ENCODE results near the gene DUOX2. TPM values are rescaled to one million over a fixed set of nuclear protein-coding genes. Genes with fewer than 3 reads are reported as not detected.

DUOX2 gene
- total RNA-seq, 4 donors from 2014 or later = under 0.01 to 0.86 (median 0.10) TPM

- Histone ChIP-seq H3K36me3 (peaks cover 0 to 6% (median 2%) of the 10 kb centered on the region in 4 donors), H3K27me3 (no peaks in the 10 kb centered on the region), H3K9me3 (no peaks in the 10 kb centered on the region), H3K4me1 (no peaks in the 10 kb centered on the region), H3K4me3 (no peak overlapping the region), H3K27ac (replicated peaks in 1 of 4) (no peak overlapping the region)
- DNase-seq (ENCODE audit: extremely low spot score) = no peak
- intact Hi-C loops (cut with DNase I) = no loop called here
- TF ChIP-seq CTCF (IDR thresholded peaks at IDR 0.05) = no peak
- TF ChIP-seq POLR2A (IDR thresholded peaks at IDR 0.05; ENCODE audit: low read depth) = no peak
- no peak for TF ChIP-seq EP300 (IDR thresholded peaks at IDR 0.05)
- no peak for TF ChIP-seq POLR2AphosphoS5 (IDR thresholded peaks at IDR 0.05)
- WGBS = 69% methylated on average over 7 of the region's 7 CpGs
Measured at GRCh38 chr15:45156744-45157455, 42.9 kb upstream of the DUOX2 start.

DNA sequence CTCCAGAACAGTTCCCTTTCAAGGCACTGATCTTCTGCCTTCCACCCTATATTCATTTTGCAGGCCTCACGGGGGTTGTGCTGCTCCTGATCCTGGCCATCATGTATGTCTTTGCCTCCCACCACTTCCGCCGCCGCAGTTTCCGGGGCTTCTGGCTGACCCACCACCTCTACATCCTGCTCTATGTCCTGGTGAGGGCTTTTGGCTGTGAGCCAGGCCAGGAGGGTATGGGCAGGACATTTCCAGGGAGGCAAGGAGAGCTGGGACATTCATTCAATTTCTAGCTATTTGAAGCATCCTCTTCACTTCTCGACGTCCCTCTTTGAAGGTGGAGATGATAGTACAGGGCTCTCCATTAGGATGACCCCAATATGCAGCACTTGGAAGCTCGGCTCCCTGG lies 41.8 kb upstream of the DUOX2 start:
- peaks cover 0 to 15% (median 2%) of the 10 kb centered on the region in 4 donors for H3K36me3 ChIP-seq
- no peaks in the 10 kb centered on the region for H3K27me3 ChIP-seq
- intact Hi-C loops (cut with DNase I) = no loop called here
- no peak overlapping the region for H3K4me3 ChIP-seq
- 64% methylated on average over 8 of the region's 8 CpGs for WGBS
- DNase-seq (ENCODE audit: extremely low spot score) = no peak
- H3K27ac ChIP-seq (replicated peaks in 1 of 4) = no peak overlapping the region
- TF ChIP-seq POLR2A (IDR thresholded peaks at IDR 0.05; ENCODE audit: low read depth) = no peak
- H3K9me3 ChIP-seq = no peaks in the 10 kb centered on the region
- H3K4me1 ChIP-seq = no peaks in the 10 kb centered on the region

DNA sequence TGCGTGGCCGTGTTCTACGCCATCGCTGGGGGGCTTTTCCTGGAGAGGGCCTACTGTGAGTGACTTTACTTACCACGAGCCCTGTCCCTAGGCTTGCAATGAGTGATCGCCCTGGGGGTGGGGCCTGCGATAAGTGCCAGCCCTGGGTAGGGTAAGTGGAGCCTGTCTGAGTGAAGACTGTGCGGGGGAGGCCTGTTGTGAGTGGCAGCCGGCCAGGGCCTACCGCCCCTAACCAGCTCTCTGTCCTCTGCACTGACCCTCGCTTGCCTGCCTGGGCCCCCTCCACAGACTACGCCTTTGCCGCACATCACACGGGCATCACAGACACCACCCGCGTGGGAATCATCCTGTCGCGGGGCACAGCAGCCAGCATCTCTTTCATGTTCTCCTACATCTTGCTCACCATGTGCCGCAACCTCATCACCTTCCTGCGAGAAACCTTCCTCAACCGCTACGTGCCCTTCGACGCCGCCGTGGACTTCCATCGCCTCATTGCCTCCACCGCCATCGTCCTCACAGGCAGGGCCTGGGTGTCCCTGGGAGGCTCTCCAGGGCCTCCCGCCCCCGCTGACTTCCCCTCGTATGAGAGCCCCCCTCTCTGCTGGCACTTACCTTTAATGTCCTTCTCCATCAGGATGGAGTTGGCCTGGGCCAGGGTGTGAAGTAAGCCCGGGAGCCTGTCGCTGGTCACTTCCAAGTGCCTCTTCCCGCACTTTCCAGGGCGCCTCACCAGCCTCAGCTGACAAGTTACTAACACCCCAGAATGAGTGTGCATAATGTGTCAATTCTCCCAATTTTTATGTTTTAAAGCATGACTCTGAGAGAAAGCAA lies 38.2 kb upstream of the DUOX2 start:
- Histone ChIP-seq H3K4me1 (no peaks in the 10 kb centered on the region), H3K27ac (replicated peaks in 1 of 4) (no peak overlapping the region), H3K4me3 (no peak overlapping the region), H3K9me3 (no peaks in the 10 kb centered on the region), H3K27me3 (no peaks in the 10 kb centered on the region), H3K36me3 (peaks cover 0 to 17% (median 2%) of the 10 kb centered on the region in 4 donors)
- TF ChIP-seq POLR2AphosphoS5 (IDR thresholded peaks at IDR 0.05) (no peak), POLR2A (IDR thresholded peaks at IDR 0.05; ENCODE audit: low read depth) (no peak)
- DNase-seq (ENCODE audit: extremely low spot score) = no peak
- intact Hi-C loops (cut with DNase I) = no loop called here
- 96% methylated on average over 34 of the region's 36 CpGs for WGBS

DNA sequence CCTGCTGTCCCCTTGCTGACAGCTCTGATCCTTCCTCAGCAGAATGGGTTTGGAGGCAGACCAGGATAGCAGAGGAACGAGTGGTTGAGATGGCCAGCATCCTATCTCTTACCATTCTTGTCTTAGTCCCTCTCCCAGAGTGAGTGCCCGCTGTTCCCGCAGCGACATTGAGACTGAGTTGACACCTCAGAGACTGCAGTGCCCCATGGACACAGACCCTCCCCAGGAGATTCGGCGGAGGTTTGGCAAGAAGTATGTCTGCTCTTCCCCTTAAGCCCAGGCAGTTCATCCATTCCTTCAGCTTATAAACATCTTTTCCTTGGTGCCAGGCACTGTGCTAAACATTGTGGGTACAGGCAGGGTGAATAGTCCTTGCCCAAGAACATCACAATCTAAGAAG lies 37.0 kb upstream of the DUOX2 start:
- Histone ChIP-seq H3K27ac (replicated peaks in 1 of 4) (no peak overlapping the region), H3K27me3 (no peaks in the 10 kb centered on the region), H3K4me1 (no peaks in the 10 kb centered on the region), H3K36me3 (peaks cover 0 to 17% (median 2%) of the 10 kb centered on the region in 4 donors), H3K9me3 (no peaks in the 10 kb centered on the region), H3K4me3 (no peak overlapping the region)
- intact Hi-C loops (cut with DNase I) = no loop called here
- no peak for DNase-seq (ENCODE audit: extremely low spot score)
- no peak for TF ChIP-seq EP300 (IDR thresholded peaks at IDR 0.05)
- TF ChIP-seq POLR2A (IDR thresholded peaks at IDR 0.05; ENCODE audit: low read depth) = no peak
- no peak for TF ChIP-seq CTCF (IDR thresholded peaks at IDR 0.05)
- no peak for TF ChIP-seq POLR2AphosphoS5 (IDR thresholded peaks at IDR 0.05)
- 89% methylated on average over 6 of the region's 6 CpGs for WGBS

DNA sequence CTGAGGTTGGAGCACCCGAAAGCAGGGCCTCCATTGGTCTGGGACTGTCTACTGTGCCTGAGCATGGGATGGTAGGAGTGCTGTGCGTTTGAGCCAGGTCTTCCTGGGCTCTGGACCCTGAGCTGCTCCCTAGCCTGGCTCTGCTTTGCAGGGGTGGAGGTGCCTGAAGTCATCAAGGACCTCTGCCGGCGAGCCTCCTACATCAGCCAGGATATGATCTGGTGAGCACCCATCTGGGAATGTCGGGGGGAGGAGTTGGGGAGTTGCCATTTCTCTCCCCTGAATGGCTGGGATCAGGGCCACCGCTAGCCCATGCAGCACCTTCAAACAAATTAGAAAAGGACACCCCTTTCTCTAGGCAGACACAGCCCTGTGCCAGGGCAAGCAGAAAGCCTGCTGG lies 36.5 kb upstream of the DUOX2 start:
- intact Hi-C loops (cut with DNase I) = no loop called here
- H3K27me3 ChIP-seq = no peaks in the 10 kb centered on the region
- 77% methylated on average over 4 of the region's 6 CpGs for WGBS
- H3K4me1 ChIP-seq = no peaks in the 10 kb centered on the region
- DNase-seq (ENCODE audit: extremely low spot score) = no peak
- TF ChIP-seq POLR2AphosphoS5 (IDR thresholded peaks at IDR 0.05) (no peak), EP300 (IDR thresholded peaks at IDR 0.05) (no peak), POLR2A (IDR thresholded peaks at IDR 0.05; ENCODE audit: low read depth) (no peak), CTCF (IDR thresholded peaks at IDR 0.05) (no peak)
- no peak overlapping the region for H3K4me3 ChIP-seq
- peaks cover 0 to 17% (median 2%) of the 10 kb centered on the region in 4 donors for H3K36me3 ChIP-seq
- H3K9me3 ChIP-seq = no peaks in the 10 kb centered on the region
- no peak overlapping the region for H3K27ac ChIP-seq (replicated peaks in 1 of 4)

All from esophagus muscularis mucosa (tissue), 4 donors.